ENCODE data around the gene RAB11FIP3. TPM values are rescaled to one million over a fixed set of nuclear protein-coding genes. Genes with fewer than 3 reads are reported as not detected.

The RAB11FIP3 gene
- total and polyA plus RNA-seq, 2 of the 13 experiments (the other 11 are each of a cell fraction or from before 2014, with no cell fraction given): 34.3 to 57.6 TPM

GRCh38 chr16:471353-472198 lies 46.1 kb downstream of the RAB11FIP3 start:
- ChIA-PET POLR2A (no interaction called here), CTCF (ENCODE audit: low intra/inter-chr PET ratio, low total read pairs) (no interaction called here)
- intact Hi-C loops (cut with micrococcal nuclease; ENCODE audit: unreplicated experiment): no loop called here
- no peak overlapping the region for H3K27ac ChIP-seq (ENCODE audit: extremely low read length, insufficient read depth, low read length)
- ATAC-seq (no peak), DNase-seq (ENCODE audit: low spot score) (no peak), FAIRE-seq (no peak)
- in situ Hi-C loops (cut with HindIII; ENCODE audit: extremely low pct_ligation_motif_present, low pct_unique_long_range_greater_than_20kb): no loop called here
- peaks cover 2% of the 10 kb centered on the region; the same call in 1 of the 2 replicates for H4K20me1 ChIP-seq (ENCODE audit: insufficient read depth, low read length)
- no peak overlapping the region for H2AFZ ChIP-seq (ENCODE audit: low read length)
- WGBS (ENCODE audit: low lambda C conversion rate): 96% methylated on average over 19 of the region's 32 CpGs
- H3K4me2 ChIP-seq (ENCODE audit: low read depth, low read length): no peak overlapping the region
- TF ChIP-seq NR2C2 (CRISPR knock-in tag; IDR thresholded peaks at IDR 0.05; ENCODE audit: borderline replicate concordance) (no peak), RFX1 (IDR thresholded peaks at IDR 0.05) (peak; percentile 5; the same call in 1 of the 2 replicates)
- peaks cover 3 to 20% of the 10 kb centered on the region in 2 experiments; a peak in 4 of 5 replicates for H3K36me3 ChIP-seq (replicated peaks in 1 of 2; ENCODE audit: control insufficient read depth in 1 of 2, insufficient read depth in 2 of 2, low read length in 2 of 2)
- no peaks in the 10 kb centered on the region for H3K27me3 ChIP-seq (ENCODE audit: control insufficient read depth in 1 of 2, insufficient read depth in 2 of 2, low read length in 2 of 2)
- H3K79me2 ChIP-seq (ENCODE audit: insufficient read depth, low read length): peaks cover 21% of the 10 kb centered on the region
- no peak overlapping the region for H3K4me3 ChIP-seq (replicated peaks in 1 of 3; ENCODE audit: insufficient read depth in 1 of 3, low read depth in 2 of 3, low read length in 3 of 3)
- no peaks in the 10 kb centered on the region for H3K9me3 ChIP-seq (ENCODE audit: low read length)
- H3K9ac ChIP-seq (ENCODE audit: insufficient read depth, low read depth, low read length): no peak overlapping the region
- BruUV-seq (replicated peaks): no TSS peak
- H3K4me1 ChIP-seq (ENCODE audit: insufficient read depth, low read length): peaks cover 29% of the 10 kb centered on the region

GRCh38 chr16:472199-472504 lies 46.7 kb downstream of the RAB11FIP3 start:
- DNase-seq (ENCODE audit: low spot score) (no peak), FAIRE-seq (no peak), ATAC-seq (no peak)
- Histone ChIP-seq H3K4me2 (ENCODE audit: low read depth, low read length) (no peak overlapping the region), H3K9ac (ENCODE audit: insufficient read depth, low read depth, low read length) (no peak overlapping the region), H3K36me3 (replicated peaks in 1 of 2; ENCODE audit: control insufficient read depth in 1 of 2, insufficient read depth in 2 of 2, low read length in 2 of 2) (peaks cover 3 to 20% of the 10 kb centered on the region in 2 experiments; a peak in 4 of 5 replicates), H3K4me1 (ENCODE audit: insufficient read depth, low read length) (peaks cover 35% of the 10 kb centered on the region), H4K20me1 (ENCODE audit: insufficient read depth, low read length) (no peaks in the 10 kb centered on the region), H3K4me3 (replicated peaks in 1 of 3; ENCODE audit: insufficient read depth in 1 of 3, low read depth in 2 of 3, low read length in 3 of 3) (no peak overlapping the region), H3K9me3 (ENCODE audit: low read length) (no peaks in the 10 kb centered on the region), H3K27ac (ENCODE audit: extremely low read length, insufficient read depth, low read length) (no peak overlapping the region), H3K79me2 (ENCODE audit: insufficient read depth, low read length) (peaks cover 22% of the 10 kb centered on the region), H3K27me3 (ENCODE audit: control insufficient read depth in 1 of 2, insufficient read depth in 2 of 2, low read length in 2 of 2) (no peaks in the 10 kb centered on the region), H2AFZ (ENCODE audit: low read length) (no peak overlapping the region)
- in situ Hi-C loops (cut with HindIII; ENCODE audit: extremely low pct_ligation_motif_present, low pct_unique_long_range_greater_than_20kb): no loop called here
- CTCF ChIA-PET (ENCODE audit: low intra/inter-chr PET ratio, low total read pairs): no interaction called here
- no peak for TF ChIP-seq HBP1 (CRISPR knock-in tag; IDR thresholded peaks at IDR 0.05; ENCODE audit: low read depth)
- no peak for TF ChIP-seq ZMAT3 (CRISPR knock-in tag; conservative IDR thresholded peaks at IDR 0.05)
- TF ChIP-seq SSRP1 (CRISPR knock-in tag; IDR thresholded peaks at IDR 0.05): no peak
- no peak for TF ChIP-seq ZNF547 (CRISPR knock-in tag; IDR thresholded peaks at IDR 0.05)
- no peak for TF ChIP-seq ZNF253 (CRISPR knock-in tag; IDR thresholded peaks at IDR 0.05; ENCODE audit: borderline replicate concordance)
- POLR2A ChIA-PET: no interaction called here
- 100% methylated on average over 9 of the region's 9 CpGs for WGBS (ENCODE audit: low lambda C conversion rate)
- no TSS peak for BruUV-seq (replicated peaks)
- intact Hi-C loops (cut with micrococcal nuclease; ENCODE audit: unreplicated experiment): no loop called here
